T-cell (primary cell): Measurements from ENCODE around the gene ITM2B. TPM values are rescaled to one million over a fixed set of nuclear protein-coding genes. Genes with fewer than 3 reads are reported as not detected.
A peak's percentile ranks its signal among the peaks of the same experiment; 100 is the strongest.

ENCODE experiments used
- ATAC-seq, 4 experiments: fragments of 200-7000 bp in 3 of 4; fragments of 150-1000 bp in 1 of 4; cut with Tn5 transposase; replicated peaks in 1 of 4; 1 replicate in 3 of 4; 2 replicates in 1 of 4; pipeline ENCODE4 v1.10.0; 2021; ENCODE audit warnings: moderate library complexity in 3 of 4, mild to moderate bottlenecking in 2 of 4, moderate number of reproducible peaks in 1 of 4
- CTCF ChIA-PET, 2 donors: fragments of 300-600 bp; sonication (Branson Sonifier 250); formaldehyde crosslinking; loops; one replicate each; lab custom pipeline; 2022; ENCODE audit warnings: antibody characterized with exemption in 2 of 2; lab: Charles Lee
- POLR2A ChIA-PET, 2 donors: fragments of 300-600 bp; sonication (Branson Sonifier 250); formaldehyde crosslinking; loops; one replicate each; lab custom pipeline; 2022; ENCODE audit warnings: antibody characterized with exemption in 2 of 2; lab: Charles Lee
- DNase-seq, 35 experiments: peaks; one replicate each; pipeline versions ENCODE4 v3.0.0 to v3.0.0-alpha.2; 2013 to 2023
- H3K27ac ChIP-seq: one replicate; pipeline ENCODE4 v1.5.1; 2013; ENCODE audit warnings: low read length
- H3K27me3 ChIP-seq, 2 experiments: replicated peaks in 1 of 2; 1 replicate in 1 of 2; 2 replicates in 1 of 2; pipeline versions ENCODE4 v1.6.1 to v1.7.0; 2013; ENCODE audit warnings: low read length in 1 of 2, mixed read lengths in 1 of 2; ENCODE audit not compliant: control insufficient read depth in 2 of 2, insufficient read depth in 2 of 2; ENCODE audit errors: extremely low read depth in 1 of 2
- H3K36me3 ChIP-seq, 2 donors: 1 replicate in 1 of 2; 2 replicates in 1 of 2; pipeline versions ENCODE4 v1.6.1 to v1.7.0; 2013; ENCODE audit warnings: low read length in 1 of 2; ENCODE audit not compliant: control insufficient read depth in 2 of 2, insufficient read depth in 1 of 2; ENCODE audit errors: extremely low read depth in 1 of 2
- H3K4me1 ChIP-seq, 2 experiments: 1 replicate in 1 of 2; 2 replicates in 1 of 2; pipeline versions ENCODE4 v1.6.1 to v1.7.0; 2013; ENCODE audit warnings: low read length in 2 of 2, mixed read lengths in 1 of 2; ENCODE audit not compliant: insufficient read depth in 2 of 2, control insufficient read depth in 1 of 2; ENCODE audit errors: extremely low read depth in 1 of 2
- H3K4me3 ChIP-seq, 2 donors: 1 replicate in 1 of 2; 2 replicates in 1 of 2; pipeline versions ENCODE4 v1.5.1 to v1.7.0; 2013; ENCODE audit warnings: mild to moderate bottlenecking in 2 of 2, low read length in 1 of 2, moderate library complexity in 1 of 2; ENCODE audit not compliant: control insufficient read depth in 1 of 2; ENCODE audit errors: extremely low read depth in 1 of 2
- H3K9me3 ChIP-seq: 2 replicates; pipeline ENCODE4 v1.7.0; 2013
- H3K27ac Mint-ChIP-seq, 2 donors: one replicate each; pipeline ENCODE4 v1.8.0; 2020 to 2021; ENCODE audit warnings: mild to moderate bottlenecking in 2 of 2, mixed read lengths in 2 of 2
- H3K27me3 Mint-ChIP-seq, 2 donors: one replicate each; pipeline ENCODE4 v1.8.0; 2021 to 2022; ENCODE audit warnings: mixed read lengths in 2 of 2
- H3K36me3 Mint-ChIP-seq: one replicate; pipeline ENCODE4 v1.8.0; 2021; ENCODE audit warnings: mixed read lengths
- H3K4me1 Mint-ChIP-seq, 3 donors: one replicate each; pipeline ENCODE4 v1.8.0; 2020 to 2022; ENCODE audit warnings: mixed read lengths in 3 of 3, mild to moderate bottlenecking in 1 of 3
- H3K4me3 Mint-ChIP-seq, 3 donors: one replicate each; pipeline ENCODE4 v1.8.0; 2020 to 2022; ENCODE audit warnings: mild to moderate bottlenecking in 3 of 3, mixed read lengths in 3 of 3, moderate library complexity in 3 of 3
- H3K9me3 Mint-ChIP-seq, 3 donors: one replicate each; pipeline ENCODE4 v1.8.0; 2020 to 2022; ENCODE audit warnings: mixed read lengths in 3 of 3
- WGBS: methylation state at CpG from one replicate; pipeline ENCODE4 v1.1.5; 2013; ENCODE audit warnings: missing lambda C conversion rate; ENCODE audit not compliant: insufficient coverage; 5-methylcytosine and 5-hydroxymethylcytosine counted together
- total RNA-seq, 35 experiments: library from RNA in 6 of 35; stranded (reverse) in 6 of 35; fragments of 120-200 nt in 1 of 35; gene quantifications; one replicate each; pipeline versions ENCODE4 v1.2.1 to v1.2.4 and lab custom pipeline; 2013 to 2026

The ITM2B gene
- total RNA-seq, 5 donors from 2014 or later (not counting 1 experiment from before 2014, with no cell fraction given) = 347 to 539 (median 452) TPM

GRCh38 chr13:48231080-48231479 lies 1.9 kb upstream of the ITM2B start:
- Histone ChIP-seq H3K4me1 (peaks cover 13 to 18% of the 10 kb centered on the region in 2 experiments), H3K9me3 (no peaks in the 10 kb centered on the region), H3K27me3 (no peaks in the 10 kb centered on the region), H3K4me3 (no peak overlapping the region), H3K36me3 (peaks cover 0 to 8% of the 10 kb centered on the region in 2 donors), H3K27ac (no peak overlapping the region)
- Mint-ChIP-seq H3K27ac (peak overlapping the region; percentile 98), H3K27me3 (no peaks in the 10 kb centered on the region), H3K36me3 (peaks cover 11% of the 10 kb centered on the region), H3K9me3 (peaks cover 0 to 4% (median 0%) of the 10 kb centered on the region in 3 donors), H3K4me1 (peaks cover 29 to 57% (median 44%) of the 10 kb centered on the region in 3 donors), H3K4me3 (peak overlapping the region; percentile 39 to 95 (median 49))
- POLR2A ChIA-PET = no interaction called here
- WGBS = 100% methylated on average over 1 of the region's 4 CpGs
- CTCF ChIA-PET = interaction anchor here (0.5 to 1.7 kb wide), 2 partner anchors 10 to 104 kb away, joined by 3 to 4 read pairs; no protein-coding TSS in a partner anchor
- no peak for DNase-seq
- no peak for ATAC-seq

GRCh38 chr13:48231933-48232332 lies 1.1 kb upstream of the ITM2B start:
- Histone ChIP-seq H3K4me3 (peak overlapping the region in 1 of 2 donors; percentile 82), H3K27ac (peak overlapping the region; percentile 85), H3K27me3 (no peaks in the 10 kb centered on the region), H3K9me3 (no peaks in the 10 kb centered on the region), H3K4me1 (peaks cover 18 to 21% of the 10 kb centered on the region in 2 experiments), H3K36me3 (peaks cover 0 to 8% of the 10 kb centered on the region in 2 donors)
- H3K4me1 Mint-ChIP-seq = peaks cover 38 to 57% (median 51%) of the 10 kb centered on the region in 3 donors
- ATAC-seq (no peak), DNase-seq (no peak)
- ChIA-PET POLR2A (interaction anchor here (1.5 kb wide), 2 partner anchors 9 to 46 kb away, joined by 3 to 6 read pairs; no protein-coding TSS in a partner anchor), CTCF (interaction anchor here (0.5 to 1.7 kb wide), 9 partner anchors 9 to 1205 kb away, joined by 3 to 16 read pairs (median 4); no protein-coding TSS in a partner anchor)
- peak overlapping the region; percentile 98 for H3K27ac Mint-ChIP-seq
- H3K36me3 Mint-ChIP-seq = peaks cover 18% of the 10 kb centered on the region
- peaks cover 0 to 4% (median 0%) of the 10 kb centered on the region in 3 donors for H3K9me3 Mint-ChIP-seq
- peak overlapping the region; percentile 88 to 96 (median 95) for H3K4me3 Mint-ChIP-seq
- H3K27me3 Mint-ChIP-seq = no peaks in the 10 kb centered on the region

GRCh38 chr13:48232420-48233045 lies 473 bp upstream of the ITM2B start:
- ATAC-seq (peak; percentile 3 to 29 (median 26)), DNase-seq (peak in 2 of 35 experiments; percentile 3 to 47)
- POLR2A ChIA-PET = interaction anchor here (1.0 to 1.5 kb wide), 3 partner anchors 10 to 46 kb away, joined by 3 to 6 read pairs (median 4); no protein-coding TSS in a partner anchor
- CTCF ChIA-PET = interaction anchor here (0.5 to 1.7 kb wide), 9 partner anchors 8 to 1204 kb away, joined by 3 to 16 read pairs (median 4); no protein-coding TSS in a partner anchor
- Histone ChIP-seq H3K27me3 (no peaks in the 10 kb centered on the region), H3K4me3 (peak overlapping the region; percentile 82 to 95), H3K9me3 (no peaks in the 10 kb centered on the region), H3K36me3 (peaks cover 0 to 8% of the 10 kb centered on the region in 2 donors), H3K27ac (peak overlapping the region; percentile 85), H3K4me1 (peaks cover 21 to 27% of the 10 kb centered on the region in 2 experiments)
- peaks cover 44 to 59% (median 55%) of the 10 kb centered on the region in 3 donors for H3K4me1 Mint-ChIP-seq
- H3K36me3 Mint-ChIP-seq = peaks cover 24% of the 10 kb centered on the region
- 18% methylated on average over 19 of the region's 23 CpGs for WGBS
- peak overlapping the region; percentile 88 to 96 (median 95) for H3K4me3 Mint-ChIP-seq
- H3K9me3 Mint-ChIP-seq = peaks cover 0 to 4% (median 0%) of the 10 kb centered on the region in 3 donors
- H3K27ac Mint-ChIP-seq = peak overlapping the region; percentile 98
- no peaks in the 10 kb centered on the region for H3K27me3 Mint-ChIP-seq

- CTCF ChIA-PET = interaction anchor here (0.7 to 2.4 kb wide), 4 partner anchors 36 to 196 kb away, joined by 3 to 28 read pairs (median 4); no protein-coding TSS in a partner anchor
- H3K4me3 ChIP-seq = peak overlapping the region; percentile 82 to 100
- H3K9me3 ChIP-seq = no peaks in the 10 kb centered on the region
- no peaks in the 10 kb centered on the region for H3K27me3 ChIP-seq
- Mint-ChIP-seq H3K4me3 (peak overlapping the region; percentile 88 to 96 (median 95)), H3K27me3 (no peaks in the 10 kb centered on the region), H3K36me3 (peaks cover 26% of the 10 kb centered on the region), H3K9me3 (no peaks in the 10 kb centered on the region), H3K4me1 (peaks cover 55 to 59% (median 56%) of the 10 kb centered on the region in 3 donors), H3K27ac (peak overlapping the region; percentile 96 to 97)
- peaks cover 21 to 31% of the 10 kb centered on the region in 2 experiments for H3K4me1 ChIP-seq
- H3K36me3 ChIP-seq = peaks cover 0 to 9% of the 10 kb centered on the region in 2 donors
- WGBS = 0% methylated on average over 5 of the region's 12 CpGs
- peak in 1 of 4 experiments; percentile 9 for ATAC-seq
- DNase-seq = peak in 3 of 35 experiments; percentile 8 to 81 (median 26)
- H3K27ac ChIP-seq = peak overlapping the region; percentile 85
- POLR2A ChIA-PET = interaction anchor here (1.1 to 1.8 kb wide), 2 partner anchors 9 to 17 kb away, joined by 3 to 8 read pairs; no protein-coding TSS in a partner anchor
Measured at GRCh38 chr13:48233889-48234488, 983 bp downstream of the ITM2B start.

- Mint-ChIP-seq H3K4me1 (peaks cover 56 to 64% (median 60%) of the 10 kb centered on the region in 3 donors), H3K4me3 (peak overlapping the region; percentile 88 to 96 (median 95)), H3K27me3 (no peaks in the 10 kb centered on the region), H3K36me3 (peaks cover 30% of the 10 kb centered on the region), H3K9me3 (no peaks in the 10 kb centered on the region), H3K27ac (peak overlapping the region; percentile 96 to 97)
- 24% methylated on average over 2 of the region's 7 CpGs for WGBS
- H3K4me3 ChIP-seq = peak overlapping the region; percentile 82 to 100
- H3K27me3 ChIP-seq = no peaks in the 10 kb centered on the region
- H3K4me1 ChIP-seq = peaks cover 26 to 38% of the 10 kb centered on the region in 2 experiments
- ChIA-PET POLR2A (interaction anchor here in 1 of 2 donors (1.0 to 1.8 kb wide), 2 partner anchors 17 to 69 kb away, joined by 3 to 8 read pairs; partner anchors contain the start of gene RB1), CTCF (interaction anchor here (0.7 to 2.4 kb wide), 8 partner anchors 13 to 196 kb away, joined by 3 to 28 read pairs (median 3); no protein-coding TSS in a partner anchor)
- ATAC-seq = no peak
- peak overlapping the region; percentile 85 for H3K27ac ChIP-seq
- no peaks in the 10 kb centered on the region for H3K9me3 ChIP-seq
- peaks cover 0 to 16% of the 10 kb centered on the region in 2 donors for H3K36me3 ChIP-seq
- DNase-seq = peak in 1 of 35 experiments; percentile 35
Measured at GRCh38 chr13:48234566-48235340, 1.7 kb downstream of the ITM2B start.
